Osteoblast (primary cell): Measurements from ENCODE around the gene LMAN2L. TPM values are rescaled to one million over a fixed set of nuclear protein-coding genes. Genes with fewer than 3 reads are reported as not detected.

Experiments used
- DNase-seq: peaks from one replicate; pipeline ENCODE4 v3.0.0; 2011; ENCODE audit warnings: low spot score, mixed read lengths; ENCODE audit not compliant: insufficient read length; ENCODE audit errors: missing footprints
- H2AFZ ChIP-seq: 2 replicates; pipeline ENCODE4 v1.6.0; 2011; ENCODE audit warnings: mild to moderate bottlenecking, low read length
- H3K27ac ChIP-seq: 2 replicates; pipeline ENCODE4 v1.5.1; 2011; ENCODE audit warnings: mild to moderate bottlenecking, low read depth, low read length, moderate library complexity
- H3K27me3 ChIP-seq: 2 replicates; pipeline ENCODE4 v1.6.0; 2012; ENCODE audit warnings: mild to moderate bottlenecking, control low read depth, inconsistent platforms, low read length, moderate library complexity; ENCODE audit not compliant: insufficient read depth
- H3K36me3 ChIP-seq: 2 replicates; pipeline ENCODE4 v1.5.1; 2011; ENCODE audit warnings: mild to moderate bottlenecking, low read length, control low read depth, moderate library complexity; ENCODE audit not compliant: insufficient read depth
- H3K4me1 ChIP-seq: 2 replicates; pipeline ENCODE4 v1.5.1; 2011; ENCODE audit warnings: mild to moderate bottlenecking, low read length, control low read depth, moderate library complexity; ENCODE audit not compliant: insufficient read depth
- H3K4me2 ChIP-seq: 2 replicates; pipeline ENCODE4 v1.6.0; 2011; ENCODE audit warnings: mild to moderate bottlenecking, low read length; ENCODE audit not compliant: insufficient read depth
- H3K4me3 ChIP-seq: fragments of 200-600 bp; sonication (generic); 3 replicates; pipeline ENCODE4 v1.5.1; 2012; ENCODE audit warnings: mild to moderate bottlenecking, low read length, inconsistent platforms; ENCODE audit not compliant: insufficient read depth
- H3K79me2 ChIP-seq: 2 replicates; pipeline ENCODE4 v1.6.0; 2012; ENCODE audit warnings: mild to moderate bottlenecking, low read length, control low read depth, inconsistent platforms; ENCODE audit not compliant: insufficient read depth
- H3K9me3 ChIP-seq: 2 replicates; pipeline ENCODE4 v1.5.1; 2011; ENCODE audit warnings: low read depth, low read length, control low read depth
- H4K20me1 ChIP-seq: 2 replicates; pipeline ENCODE4 v1.6.0; 2012; ENCODE audit warnings: mild to moderate bottlenecking, low read length, control low read depth; ENCODE audit not compliant: insufficient read depth
- total RNA-seq: library from RNA; depleted of rRNA; stranded (reverse); fragments of >200 nt; gene quantifications from 2 replicates; pipeline ENCODE4 v1.2.3, GENCODE V29; 2012
- TF ChIP-seq, protein P1 (sequence below): IDR thresholded peaks from 2 replicates; pipeline ENCODE4 v1.5.1; 2011; ENCODE audit warnings: mild to moderate bottlenecking, low read depth, low read length, moderate library complexity; ENCODE audit errors: extremely low read depth

Gene LMAN2L
- total RNA-seq, 1 donor = 26.4 TPM

DNA sequence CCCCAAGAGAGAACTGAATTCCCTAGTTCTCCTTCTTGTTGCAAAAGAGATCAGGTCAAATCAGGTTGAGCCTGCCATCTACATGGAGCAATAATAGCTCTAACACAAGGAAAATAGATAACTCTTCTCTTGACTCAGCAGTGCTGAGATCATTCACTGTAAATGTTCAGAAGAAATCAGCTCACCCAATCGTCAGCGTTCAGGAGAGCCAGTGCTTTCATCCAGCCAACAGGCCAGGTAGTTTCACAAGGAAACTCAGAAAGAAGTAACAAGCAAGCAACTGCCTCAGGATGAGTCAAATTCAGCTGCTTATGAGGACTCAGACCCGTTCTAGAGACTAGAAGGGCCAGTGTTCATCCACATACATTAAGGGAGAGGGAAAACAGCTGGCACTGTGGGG lies 5.9 kb downstream of the LMAN2L start:
- Histone ChIP-seq H3K27me3 (no peaks in the 10 kb centered on the region), H3K4me2 (no peak overlapping the region), H3K36me3 (peaks cover 46% of the 10 kb centered on the region), H3K79me2 (peaks cover 20% of the 10 kb centered on the region), H3K4me3 (no peak overlapping the region), H4K20me1 (peaks cover 9% of the 10 kb centered on the region), H3K9me3 (no peaks in the 10 kb centered on the region), H3K4me1 (peaks cover 25% of the 10 kb centered on the region), H3K27ac (no peak overlapping the region), H2AFZ (no peak overlapping the region)
- TF ChIP-seq, protein P1, sequence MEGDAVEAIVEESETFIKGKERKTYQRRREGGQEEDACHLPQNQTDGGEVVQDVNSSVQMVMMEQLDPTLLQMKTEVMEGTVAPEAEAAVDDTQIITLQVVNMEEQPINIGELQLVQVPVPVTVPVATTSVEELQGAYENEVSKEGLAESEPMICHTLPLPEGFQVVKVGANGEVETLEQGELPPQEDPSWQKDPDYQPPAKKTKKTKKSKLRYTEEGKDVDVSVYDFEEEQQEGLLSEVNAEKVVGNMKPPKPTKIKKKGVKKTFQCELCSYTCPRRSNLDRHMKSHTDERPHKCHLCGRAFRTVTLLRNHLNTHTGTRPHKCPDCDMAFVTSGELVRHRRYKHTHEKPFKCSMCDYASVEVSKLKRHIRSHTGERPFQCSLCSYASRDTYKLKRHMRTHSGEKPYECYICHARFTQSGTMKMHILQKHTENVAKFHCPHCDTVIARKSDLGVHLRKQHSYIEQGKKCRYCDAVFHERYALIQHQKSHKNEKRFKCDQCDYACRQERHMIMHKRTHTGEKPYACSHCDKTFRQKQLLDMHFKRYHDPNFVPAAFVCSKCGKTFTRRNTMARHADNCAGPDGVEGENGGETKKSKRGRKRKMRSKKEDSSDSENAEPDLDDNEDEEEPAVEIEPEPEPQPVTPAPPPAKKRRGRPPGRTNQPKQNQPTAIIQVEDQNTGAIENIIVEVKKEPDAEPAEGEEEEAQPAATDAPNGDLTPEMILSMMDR = no peak
- DNase-seq = no peak

DNA sequence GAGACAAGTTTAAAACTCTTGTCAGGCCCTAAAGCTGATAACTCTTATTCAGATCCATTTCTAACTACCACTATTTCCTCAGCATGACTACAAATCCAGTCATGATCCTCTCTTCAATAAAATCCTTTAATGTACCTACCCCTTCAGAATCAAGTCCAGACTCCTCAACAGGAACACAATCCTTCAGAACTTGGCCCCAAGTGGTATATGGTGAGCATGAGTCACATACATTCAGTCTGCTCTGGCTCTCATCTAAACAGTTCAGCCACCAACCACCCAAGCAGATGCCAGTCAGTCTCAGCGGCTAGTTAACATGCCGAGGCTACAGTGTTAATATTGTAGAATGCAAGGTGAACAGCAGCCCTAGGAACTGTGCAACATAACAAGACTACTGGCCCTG lies 9.7 kb downstream of the LMAN2L start:
- peaks cover 59% of the 10 kb centered on the region for H3K36me3 ChIP-seq
- H4K20me1 ChIP-seq = peaks cover 6% of the 10 kb centered on the region
- H3K27me3 ChIP-seq = no peaks in the 10 kb centered on the region
- no peaks in the 10 kb centered on the region for H3K79me2 ChIP-seq
- H2AFZ ChIP-seq = peak overlapping the region; percentile 25
- DNase-seq = peak; percentile 89
- H3K4me3 ChIP-seq = peak overlapping the region; percentile 30
- H3K27ac ChIP-seq = peak overlapping the region; percentile 71
- H3K4me1 ChIP-seq = peaks cover 16% of the 10 kb centered on the region
- no peaks in the 10 kb centered on the region for H3K9me3 ChIP-seq
- TF ChIP-seq, protein P1 = no peak
- peak overlapping the region; percentile 48 for H3K4me2 ChIP-seq

DNA sequence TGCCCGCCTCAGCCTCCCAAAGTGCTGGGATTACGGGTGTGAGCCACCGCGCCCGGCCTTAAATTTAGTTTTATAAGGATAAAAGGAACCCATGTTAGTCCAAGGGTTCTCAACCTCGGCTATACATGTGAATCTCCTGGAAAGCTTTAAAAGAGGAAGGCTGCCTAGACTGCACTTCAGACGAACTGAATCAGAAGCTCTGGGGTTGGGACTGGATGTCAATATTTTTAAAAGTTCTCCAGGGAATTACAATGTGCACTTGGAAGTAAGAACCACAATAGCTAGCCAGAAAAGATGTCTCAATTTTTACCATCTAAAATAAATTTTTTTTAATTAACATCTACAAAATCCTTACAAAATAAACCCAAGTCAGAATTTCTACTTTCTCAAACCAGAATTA lies 10.1 kb downstream of the LMAN2L start:
- H2AFZ ChIP-seq = no peak overlapping the region
- TF ChIP-seq, protein P1 = no peak
- H3K9me3 ChIP-seq = no peaks in the 10 kb centered on the region
- no peaks in the 10 kb centered on the region for H3K27me3 ChIP-seq
- H3K36me3 ChIP-seq = peaks cover 55% of the 10 kb centered on the region
- no peaks in the 10 kb centered on the region for H3K79me2 ChIP-seq
- peak overlapping the region; percentile 48 for H3K4me2 ChIP-seq
- no peak for DNase-seq
- H3K4me1 ChIP-seq = peaks cover 16% of the 10 kb centered on the region
- H4K20me1 ChIP-seq = peaks cover 6% of the 10 kb centered on the region
- H3K4me3 ChIP-seq = no peak overlapping the region
- H3K27ac ChIP-seq = peak overlapping the region; percentile 71

DNA sequence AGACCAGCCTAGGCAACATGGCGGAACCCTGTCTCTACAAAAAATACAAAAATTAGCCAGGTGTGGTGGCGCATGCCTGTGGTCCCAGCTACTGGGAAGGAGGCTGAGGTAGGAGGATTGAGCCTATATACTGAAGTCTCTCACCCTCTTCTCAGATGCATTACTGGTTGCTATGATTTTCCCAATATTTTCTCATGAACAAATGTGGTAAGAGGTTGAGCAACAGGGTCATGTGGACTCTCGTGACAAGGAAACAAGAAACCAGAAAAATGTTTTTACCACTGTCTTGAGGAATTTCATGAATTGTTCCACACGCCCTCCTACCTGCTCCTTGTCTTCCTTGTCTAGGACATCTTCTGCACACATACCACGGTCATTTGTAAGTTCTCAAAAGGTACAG lies 12.4 kb downstream of the LMAN2L start:
- H3K27me3 ChIP-seq = no peaks in the 10 kb centered on the region
- H4K20me1 ChIP-seq = peaks cover 6% of the 10 kb centered on the region
- H3K4me1 ChIP-seq = peaks cover 16% of the 10 kb centered on the region
- peaks cover 39% of the 10 kb centered on the region for H3K36me3 ChIP-seq
- H3K9me3 ChIP-seq = no peaks in the 10 kb centered on the region
- TF ChIP-seq, protein P1 = no peak
- no peak overlapping the region for H3K4me2 ChIP-seq
- H3K79me2 ChIP-seq = no peaks in the 10 kb centered on the region
- no peak overlapping the region for H3K27ac ChIP-seq
- DNase-seq = no peak
- no peak overlapping the region for H2AFZ ChIP-seq
- no peak overlapping the region for H3K4me3 ChIP-seq
